Measurements from ENCODE around the gene SAMSN1.

- TF ChIP-seq FOS (IDR thresholded peaks at IDR 0.05; ENCODE audit: extremely low read depth, insufficient read length) (no peak), CTCF (IDR thresholded peaks at IDR 0.05 in 2 of 3, conservative IDR thresholded peaks at IDR 0.05 in 1 of 3; ENCODE audit: insufficient read depth in 2 of 3, low read depth in 1 of 3, low read length in 3 of 3) (no peak), EZH2 (IDR thresholded peaks at IDR 0.05; ENCODE audit: borderline replicate concordance, low read depth, low read length) (no peak), ZNF518B (CRISPR knock-in tag; IDR thresholded peaks at IDR 0.05) (no peak), KDM2B (CRISPR knock-in tag; IDR thresholded peaks at IDR 0.05) (no peak), ELF1 (tag; IDR thresholded peaks at IDR 0.05) (no peak), CHD4 (IDR thresholded peaks at IDR 0.05; ENCODE audit: insufficient read depth, insufficient replicate concordance, low read depth, low read length, poor library complexity, severe bottlenecking) (no peak), NUFIP1 (IDR thresholded peaks at IDR 0.05; ENCODE audit: partially characterized antibody) (no peak), ELK1 (CRISPR knock-in tag; IDR thresholded peaks at IDR 0.05) (no peak)
- TF ChIP-seq, protein P1, sequence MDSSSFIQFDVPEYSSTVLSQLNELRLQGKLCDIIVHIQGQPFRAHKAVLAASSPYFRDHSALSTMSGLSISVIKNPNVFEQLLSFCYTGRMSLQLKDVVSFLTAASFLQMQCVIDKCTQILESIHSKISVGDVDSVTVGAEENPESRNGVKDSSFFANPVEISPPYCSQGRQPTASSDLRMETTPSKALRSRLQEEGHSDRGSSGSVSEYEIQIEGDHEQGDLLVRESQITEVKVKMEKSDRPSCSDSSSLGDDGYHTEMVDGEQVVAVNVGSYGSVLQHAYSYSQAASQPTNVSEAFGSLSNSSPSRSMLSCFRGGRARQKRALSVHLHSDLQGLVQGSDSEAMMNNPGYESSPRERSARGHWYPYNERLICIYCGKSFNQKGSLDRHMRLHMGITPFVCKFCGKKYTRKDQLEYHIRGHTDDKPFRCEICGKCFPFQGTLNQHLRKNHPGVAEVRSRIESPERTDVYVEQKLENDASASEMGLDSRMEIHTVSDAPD (CRISPR knock-in tag; IDR thresholded peaks at IDR 0.05): no peak
- TF ChIP-seq, protein P2, sequence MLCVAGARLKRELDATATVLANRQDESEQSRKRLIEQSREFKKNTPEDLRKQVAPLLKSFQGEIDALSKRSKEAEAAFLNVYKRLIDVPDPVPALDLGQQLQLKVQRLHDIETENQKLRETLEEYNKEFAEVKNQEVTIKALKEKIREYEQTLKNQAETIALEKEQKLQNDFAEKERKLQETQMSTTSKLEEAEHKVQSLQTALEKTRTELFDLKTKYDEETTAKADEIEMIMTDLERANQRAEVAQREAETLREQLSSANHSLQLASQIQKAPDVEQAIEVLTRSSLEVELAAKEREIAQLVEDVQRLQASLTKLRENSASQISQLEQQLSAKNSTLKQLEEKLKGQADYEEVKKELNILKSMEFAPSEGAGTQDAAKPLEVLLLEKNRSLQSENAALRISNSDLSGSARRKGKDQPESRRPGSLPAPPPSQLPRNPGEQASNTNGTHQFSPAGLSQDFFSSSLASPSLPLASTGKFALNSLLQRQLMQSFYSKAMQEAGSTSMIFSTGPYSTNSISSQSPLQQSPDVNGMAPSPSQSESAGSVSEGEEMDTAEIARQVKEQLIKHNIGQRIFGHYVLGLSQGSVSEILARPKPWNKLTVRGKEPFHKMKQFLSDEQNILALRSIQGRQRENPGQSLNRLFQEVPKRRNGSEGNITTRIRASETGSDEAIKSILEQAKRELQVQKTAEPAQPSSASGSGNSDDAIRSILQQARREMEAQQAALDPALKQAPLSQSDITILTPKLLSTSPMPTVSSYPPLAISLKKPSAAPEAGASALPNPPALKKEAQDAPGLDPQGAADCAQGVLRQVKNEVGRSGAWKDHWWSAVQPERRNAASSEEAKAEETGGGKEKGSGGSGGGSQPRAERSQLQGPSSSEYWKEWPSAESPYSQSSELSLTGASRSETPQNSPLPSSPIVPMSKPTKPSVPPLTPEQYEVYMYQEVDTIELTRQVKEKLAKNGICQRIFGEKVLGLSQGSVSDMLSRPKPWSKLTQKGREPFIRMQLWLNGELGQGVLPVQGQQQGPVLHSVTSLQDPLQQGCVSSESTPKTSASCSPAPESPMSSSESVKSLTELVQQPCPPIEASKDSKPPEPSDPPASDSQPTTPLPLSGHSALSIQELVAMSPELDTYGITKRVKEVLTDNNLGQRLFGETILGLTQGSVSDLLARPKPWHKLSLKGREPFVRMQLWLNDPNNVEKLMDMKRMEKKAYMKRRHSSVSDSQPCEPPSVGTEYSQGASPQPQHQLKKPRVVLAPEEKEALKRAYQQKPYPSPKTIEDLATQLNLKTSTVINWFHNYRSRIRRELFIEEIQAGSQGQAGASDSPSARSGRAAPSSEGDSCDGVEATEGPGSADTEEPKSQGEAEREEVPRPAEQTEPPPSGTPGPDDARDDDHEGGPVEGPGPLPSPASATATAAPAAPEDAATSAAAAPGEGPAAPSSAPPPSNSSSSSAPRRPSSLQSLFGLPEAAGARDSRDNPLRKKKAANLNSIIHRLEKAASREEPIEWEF (CRISPR knock-in tag; IDR thresholded peaks at IDR 0.05): no peak
- TF ChIP-seq, protein P3, sequence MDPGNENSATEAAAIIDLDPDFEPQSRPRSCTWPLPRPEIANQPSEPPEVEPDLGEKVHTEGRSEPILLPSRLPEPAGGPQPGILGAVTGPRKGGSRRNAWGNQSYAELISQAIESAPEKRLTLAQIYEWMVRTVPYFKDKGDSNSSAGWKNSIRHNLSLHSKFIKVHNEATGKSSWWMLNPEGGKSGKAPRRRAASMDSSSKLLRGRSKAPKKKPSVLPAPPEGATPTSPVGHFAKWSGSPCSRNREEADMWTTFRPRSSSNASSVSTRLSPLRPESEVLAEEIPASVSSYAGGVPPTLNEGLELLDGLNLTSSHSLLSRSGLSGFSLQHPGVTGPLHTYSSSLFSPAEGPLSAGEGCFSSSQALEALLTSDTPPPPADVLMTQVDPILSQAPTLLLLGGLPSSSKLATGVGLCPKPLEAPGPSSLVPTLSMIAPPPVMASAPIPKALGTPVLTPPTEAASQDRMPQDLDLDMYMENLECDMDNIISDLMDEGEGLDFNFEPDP (CRISPR knock-in tag; IDR thresholded peaks at IDR 0.05): no peak
These were observed 7.3 kb upstream of the SAMSN1 start for GRCh38 chr21:14553422-14553821.

All from K562 (cell line).